Liver (tissue), 9 donors: ENCODE measurements around the gene PKD1. TPM values are rescaled to one million over a fixed set of nuclear protein-coding genes. Genes with fewer than 3 reads are reported as not detected.

Source experiments
- DNase-seq: peaks from one replicate; pipeline ENCODE4 v3.0.0-alpha.2; 2017; ENCODE audit warnings: low spot score
- H3K27ac ChIP-seq, 2 donors: one replicate each; pipeline ENCODE4 v1.7.0; 2013; ENCODE audit warnings: inconsistent platforms in 2 of 2, low read length in 2 of 2, control low read depth in 1 of 2, low read depth in 1 of 2, mild to moderate bottlenecking in 1 of 2
- H3K27me3 ChIP-seq, 4 donors: one replicate each; pipeline versions ENCODE4 v1.6.1 to v1.7.0; 2013; ENCODE audit warnings: low read length in 3 of 4, inconsistent platforms in 1 of 4, mild to moderate bottlenecking in 1 of 4, moderate library complexity in 1 of 4; ENCODE audit not compliant: control insufficient read depth in 4 of 4, insufficient read depth in 4 of 4
- H3K36me3 ChIP-seq, 4 donors: one replicate each; pipeline versions ENCODE4 v1.6.1 to v1.7.0; 2013; ENCODE audit warnings: low read length in 3 of 4, mild to moderate bottlenecking in 3 of 4, low read depth in 1 of 4, moderate library complexity in 1 of 4; ENCODE audit not compliant: control insufficient read depth in 4 of 4, insufficient read depth in 3 of 4
- H3K4me1 ChIP-seq, 4 donors: one replicate each; pipeline versions ENCODE4 v1.6.1 to v1.7.0; 2013; ENCODE audit warnings: low read length in 3 of 4, mild to moderate bottlenecking in 3 of 4, moderate library complexity in 1 of 4; ENCODE audit not compliant: control insufficient read depth in 4 of 4, insufficient read depth in 4 of 4
- H3K4me3 ChIP-seq, 3 donors: one replicate each; pipeline versions ENCODE4 v1.6.1 to v1.7.0; 2013; ENCODE audit warnings: low read length in 3 of 3, control low read depth in 1 of 3, low read depth in 1 of 3, mild to moderate bottlenecking in 1 of 3
- H3K9ac ChIP-seq, 2 donors: one replicate each; pipeline ENCODE4 v1.7.0; 2013; ENCODE audit warnings: low read length in 2 of 2, mild to moderate bottlenecking in 2 of 2, moderate library complexity in 2 of 2, control low read depth in 1 of 2, low read depth in 1 of 2
- H3K9me3 ChIP-seq, 4 donors: one replicate each; pipeline versions ENCODE4 v1.6.1 to v1.7.0; 2013; ENCODE audit warnings: low read length in 3 of 4; ENCODE audit not compliant: control insufficient read depth in 4 of 4
- EGR1 ChIP-seq, 2 donors: IDR thresholded peaks; 2 replicates each; pipeline ENCODE4 v1.6.1; 2016 to 2018; ENCODE audit warnings: antibody characterized with exemption in 2 of 2, low read depth in 2 of 2
- FOXA1 ChIP-seq: IDR thresholded peaks from 2 replicates; pipeline ENCODE4 v1.6.1; 2016; ENCODE audit warnings: antibody characterized with exemption
- FOXA2 ChIP-seq: IDR thresholded peaks from 2 replicates; pipeline ENCODE4 v1.6.1; 2016; ENCODE audit warnings: antibody characterized with exemption
- GABPA ChIP-seq, 2 donors: IDR thresholded peaks in 1 of 2; conservative IDR thresholded peaks in 1 of 2; 2 replicates each; pipeline ENCODE4 v1.6.1; 2016; ENCODE audit warnings: antibody characterized with exemption in 2 of 2, mild to moderate bottlenecking in 1 of 2, moderate library complexity in 1 of 2
- HNF4A ChIP-seq, 2 donors: conservative IDR thresholded peaks; 2 replicates each; pipeline ENCODE4 v1.6.1; 2016; ENCODE audit warnings: antibody characterized with exemption in 2 of 2, mild to moderate bottlenecking in 2 of 2
- HNF4G ChIP-seq: IDR thresholded peaks from 2 replicates; pipeline ENCODE4 v1.6.1; 2016; ENCODE audit warnings: antibody characterized with exemption
- JUND ChIP-seq, 2 donors: IDR thresholded peaks; 2 replicates each; pipeline ENCODE4 v1.6.1; 2016; ENCODE audit warnings: antibody characterized with exemption in 2 of 2
- NR2F2 ChIP-seq: IDR thresholded peaks from 2 replicates; pipeline ENCODE4 v1.6.1; 2016; ENCODE audit warnings: antibody characterized with exemption
- RAD21 ChIP-seq, 2 donors: IDR thresholded peaks; 2 replicates each; pipeline ENCODE4 v1.6.1; 2016; ENCODE audit warnings: antibody characterized with exemption in 2 of 2, mild to moderate bottlenecking in 2 of 2
- REST ChIP-seq: IDR thresholded peaks from 2 replicates; pipeline ENCODE4 v1.6.1; 2016; ENCODE audit warnings: antibody characterized with exemption, mild to moderate bottlenecking
- RXRA ChIP-seq, 2 donors: IDR thresholded peaks; 2 replicates each; pipeline ENCODE4 v1.6.1; 2017 to 2018; ENCODE audit warnings: antibody characterized with exemption in 2 of 2, mild to moderate bottlenecking in 1 of 2
- SP1 ChIP-seq: IDR thresholded peaks from 2 replicates; pipeline ENCODE4 v1.6.1; 2018; ENCODE audit warnings: antibody characterized with exemption, mild to moderate bottlenecking
- TAF1 ChIP-seq: conservative IDR thresholded peaks from 2 replicates; pipeline ENCODE4 v1.6.1; 2016; ENCODE audit warnings: antibody characterized with exemption, mild to moderate bottlenecking
- YY1 ChIP-seq: IDR thresholded peaks from 2 replicates; pipeline ENCODE4 v1.6.1; 2016; ENCODE audit warnings: antibody characterized with exemption, mild to moderate bottlenecking
- ZBTB33 ChIP-seq: IDR thresholded peaks from 2 replicates; pipeline ENCODE4 v1.6.1; 2016; ENCODE audit warnings: antibody characterized with exemption
- WGBS: extraction: QIAGEN DNeasy Blood & Tissue Kit; methylation state at CpG from one replicate; pipeline ENCODE4 v1.1.7; 2013; 5-methylcytosine and 5-hydroxymethylcytosine counted together
- polyA plus RNA-seq, 2 donors: library from polyadenylated mRNA; stranded (reverse) in 1 of 2; unstranded in 1 of 2; fragments of 200-250 nt in 1 of 2; fragments of >200 nt in 1 of 2; fragmentation: Nextera tagmentation in 1 of 2; extraction: Ambion mirVana in 1 of 2; gene quantifications; one replicate each; pipeline versions ENCODE4 v1.2.1 to v1.2.3, GENCODE V29; 2013 to 2015
- total RNA-seq, 2 donors: library from RNA; depleted of rRNA; stranded (reverse); fragments of >200 nt; gene quantifications; one replicate each; pipeline ENCODE4 v1.2.3, GENCODE V29; 2014
- TF ChIP-seq, protein P1 (sequence below): fragments of 150-350 bp; IDR thresholded peaks from 2 replicates; pipeline ENCODE4 v1.5.1; 2017; ENCODE audit warnings: improper control_type of control experiment, low read depth, low read length; ENCODE audit not compliant: missing input control
- TF ChIP-seq, protein P2 (sequence below): IDR thresholded peaks from 2 replicates; pipeline ENCODE4 v1.6.1; 2016; ENCODE audit warnings: antibody characterized with exemption
- TF ChIP-seq, protein P3 (sequence below): IDR thresholded peaks from 2 replicates; pipeline ENCODE4 v1.6.1; 2016; ENCODE audit warnings: antibody characterized with exemption
- donor health status: healthy.
- donor health status: healthy.
- donor health status: healthy.
- donor health status: healthy.
- donor health status: healthy.

The PKD1 gene
- total and polyA plus RNA-seq, 4 donors: 8.0 to 58.4 (median 25.6) TPM

DNA sequence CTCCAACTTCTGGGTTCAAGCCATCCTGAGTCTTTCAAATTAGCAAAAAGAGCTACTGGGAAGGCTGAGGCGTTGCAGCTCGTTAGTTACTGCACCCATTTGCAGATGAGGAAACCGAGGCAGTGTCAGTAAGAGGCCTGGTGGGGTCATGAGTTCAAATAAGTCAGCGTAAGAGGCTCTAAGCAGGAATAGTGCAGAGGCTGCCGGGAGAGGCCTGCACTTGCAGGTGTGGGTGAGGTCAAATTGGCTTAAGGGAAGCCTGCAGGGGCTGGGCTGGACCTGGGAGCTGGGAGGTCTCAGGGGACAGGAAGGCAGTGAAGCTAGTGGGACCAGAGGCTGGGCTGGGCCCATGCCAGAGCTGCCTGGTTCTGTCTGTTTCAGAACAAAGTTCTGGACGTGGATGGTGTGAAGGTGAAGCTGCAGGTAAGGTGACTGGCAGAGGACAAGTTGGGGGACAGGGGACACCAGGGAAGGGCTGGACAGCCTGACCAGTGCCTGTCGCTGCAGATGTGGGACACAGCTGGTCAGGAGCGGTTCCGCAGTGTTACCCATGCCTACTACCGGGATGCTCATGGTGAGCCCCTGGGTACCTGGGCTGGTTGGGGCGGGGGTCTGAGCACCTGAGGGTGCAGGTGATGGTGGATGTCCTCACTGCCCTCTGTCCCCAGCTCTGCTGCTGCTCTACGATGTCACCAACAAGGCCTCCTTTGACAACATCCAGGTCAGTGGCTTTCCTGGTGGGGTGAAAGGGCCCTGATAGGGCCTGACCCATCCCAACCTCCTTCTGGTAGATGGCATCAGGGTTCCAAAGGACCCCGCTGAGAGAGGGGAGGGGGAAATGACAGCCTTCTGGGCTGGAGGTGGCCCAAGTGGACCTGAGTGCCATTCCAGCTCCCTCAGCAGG is 15.7 kb upstream of the PKD1 start:
- Histone ChIP-seq H3K9ac (peak overlapping the region in 1 of 2 donors; percentile 54), H3K27ac (peak overlapping the region; percentile 18 to 94), H3K9me3 (no peaks in the 10 kb centered on the region), H3K36me3 (peaks cover 0 to 5% (median under 1%) of the 10 kb centered on the region in 4 donors), H3K4me3 (no peak overlapping the region), H3K4me1 (peaks cover 16 to 83% (median 65%) of the 10 kb centered on the region in 4 donors), H3K27me3 (no peaks in the 10 kb centered on the region)
- no peak for DNase-seq
- WGBS: 69% methylated on average over 13 of the region's 13 CpGs
- TF ChIP-seq GABPA (IDR thresholded peaks at IDR 0.05 in 1 of 2, conservative IDR thresholded peaks at IDR 0.05 in 1 of 2) (no peak), SP1 (no peak), FOXA1 (no peak), HNF4A (conservative IDR thresholded peaks at IDR 0.05) (no peak), RAD21 (IDR thresholded peaks at IDR 0.05) (no peak), FOXA2 (no peak), NR2F2 (no peak), RXRA (IDR thresholded peaks at IDR 0.05) (no peak), HNF4G (no peak), TAF1 (no peak), REST (no peak), JUND (IDR thresholded peaks at IDR 0.05) (no peak), ZBTB33 (no peak), YY1 (no peak), EGR1 (IDR thresholded peaks at IDR 0.05; ENCODE audit: low read depth in 2 of 2) (no peak)
- TF ChIP-seq, protein P1, sequence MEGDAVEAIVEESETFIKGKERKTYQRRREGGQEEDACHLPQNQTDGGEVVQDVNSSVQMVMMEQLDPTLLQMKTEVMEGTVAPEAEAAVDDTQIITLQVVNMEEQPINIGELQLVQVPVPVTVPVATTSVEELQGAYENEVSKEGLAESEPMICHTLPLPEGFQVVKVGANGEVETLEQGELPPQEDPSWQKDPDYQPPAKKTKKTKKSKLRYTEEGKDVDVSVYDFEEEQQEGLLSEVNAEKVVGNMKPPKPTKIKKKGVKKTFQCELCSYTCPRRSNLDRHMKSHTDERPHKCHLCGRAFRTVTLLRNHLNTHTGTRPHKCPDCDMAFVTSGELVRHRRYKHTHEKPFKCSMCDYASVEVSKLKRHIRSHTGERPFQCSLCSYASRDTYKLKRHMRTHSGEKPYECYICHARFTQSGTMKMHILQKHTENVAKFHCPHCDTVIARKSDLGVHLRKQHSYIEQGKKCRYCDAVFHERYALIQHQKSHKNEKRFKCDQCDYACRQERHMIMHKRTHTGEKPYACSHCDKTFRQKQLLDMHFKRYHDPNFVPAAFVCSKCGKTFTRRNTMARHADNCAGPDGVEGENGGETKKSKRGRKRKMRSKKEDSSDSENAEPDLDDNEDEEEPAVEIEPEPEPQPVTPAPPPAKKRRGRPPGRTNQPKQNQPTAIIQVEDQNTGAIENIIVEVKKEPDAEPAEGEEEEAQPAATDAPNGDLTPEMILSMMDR: no peak
- TF ChIP-seq, protein P2, sequence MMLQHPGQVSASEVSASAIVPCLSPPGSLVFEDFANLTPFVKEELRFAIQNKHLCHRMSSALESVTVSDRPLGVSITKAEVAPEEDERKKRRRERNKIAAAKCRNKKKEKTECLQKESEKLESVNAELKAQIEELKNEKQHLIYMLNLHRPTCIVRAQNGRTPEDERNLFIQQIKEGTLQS: no peak
- TF ChIP-seq, protein P3, sequence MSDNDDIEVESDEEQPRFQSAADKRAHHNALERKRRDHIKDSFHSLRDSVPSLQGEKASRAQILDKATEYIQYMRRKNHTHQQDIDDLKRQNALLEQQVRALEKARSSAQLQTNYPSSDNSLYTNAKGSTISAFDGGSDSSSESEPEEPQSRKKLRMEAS: no peak
